HCT116 (cell line): ENCODE results near the gene C19orf85. TPM values are rescaled to one million over a fixed set of nuclear protein-coding genes. Genes with fewer than 3 reads are reported as not detected.

Source experiments
- ATAC-seq: fragments of 200-7000 bp; cut with Tn5 transposase; 2 replicates; pipeline ENCODE4 v1.9.1; 2020; ENCODE audit warnings: mild to moderate bottlenecking, moderate library complexity
- BruUV-seq: library from RNA; stranded (reverse); fragments of 400-500 nt; replicated peaks from 2 replicates; lab custom pipeline; 2021; lab: Mats Ljungman, UMichigan
- CTCF ChIA-PET: fragments of 300-600 bp; sonication (Branson Sonifier 250); formaldehyde crosslinking; loops from one replicate; lab custom pipeline; 2021; ENCODE audit warnings: antibody characterized with exemption; lab: Charles Lee
- POLR2A ChIA-PET: fragments of 300-600, 350-600 bp; sonication (Branson Sonifier 250); formaldehyde crosslinking; loops from one replicate; lab custom pipeline; 2021; ENCODE audit warnings: antibody characterized with exemption; lab: Charles Lee
- RAD21 ChIA-PET, 2 experiments: fragments of 300-600 bp; sonication (Branson Sonifier 250); formaldehyde crosslinking; loops; one replicate each; lab custom pipeline; 2023; ENCODE audit warnings: low total read pairs in 2 of 2; ENCODE audit not compliant: uncharacterized antibody in 2 of 2, unreplicated experiment in 2 of 2, low non-redundant PET in 1 of 2; lab: Charles Lee
- DNase-seq: peaks from one replicate; pipeline ENCODE4 v3.0.0-alpha.2; 2010; ENCODE audit warnings: low read depth, low spot score
- H2AFZ ChIP-seq: fragments of 200-600 bp; shearing (Covaris generic), sonication (generic); 2 replicates; pipeline ENCODE4 v1.6.1; 2017; ENCODE audit warnings: low read depth, mixed run types, mixed read lengths, antibody characterized with exemption, low read length; ENCODE audit not compliant: poor library complexity, severe bottlenecking
- H3K27ac ChIP-seq: 2 replicates; pipeline ENCODE4 v1.5.1; 2012; ENCODE audit warnings: low read depth, low read length
- H3K27me3 ChIP-seq: fragments of 200-600 bp; sonication (generic); 2 replicates; pipeline ENCODE4 v1.6.1; 2016; ENCODE audit warnings: mixed run types, low read length, mixed read lengths; ENCODE audit not compliant: insufficient read depth
- H3K36me3 ChIP-seq, 2 experiments: fragments of 200-500 bp in 1 of 2; fragments of 200-600 bp in 1 of 2; sonication (Bioruptor generic) in 1 of 2; sonication (generic) in 1 of 2; 2 replicates each; pipeline versions ENCODE4 v1.5.1 to v1.6.1; 2014 to 2016; ENCODE audit warnings: low read length in 2 of 2, inconsistent platforms in 1 of 2, mixed read lengths in 1 of 2, mixed run types in 1 of 2; ENCODE audit not compliant: insufficient read depth in 2 of 2, control insufficient read depth in 1 of 2
- H3K4me1 ChIP-seq, 2 experiments: fragments of 200-600 bp in 1 of 2; sonication (generic) in 1 of 2; 2 replicates each; pipeline versions ENCODE4 v1.5.1 to v1.6.1; 2012 to 2017; ENCODE audit warnings: low read length in 2 of 2, inconsistent platforms in 1 of 2, mild to moderate bottlenecking in 1 of 2, mixed read lengths in 1 of 2, mixed run types in 1 of 2, moderate library complexity in 1 of 2; ENCODE audit not compliant: insufficient read depth in 2 of 2, control insufficient read depth in 1 of 2
- H3K4me2 ChIP-seq: fragments of 200-600 bp; sonication (generic); 2 replicates; pipeline ENCODE4 v1.6.1; 2017; ENCODE audit warnings: mixed run types, low read length, mixed read lengths
- H3K4me3 ChIP-seq, 2 experiments: fragments of 200-600 bp in 1 of 2; sonication (generic) in 1 of 2; replicated peaks in 1 of 2; 2 replicates each; pipeline ENCODE4 v1.5.1; 2011 to 2016; ENCODE audit warnings: low read length in 2 of 2, control low read depth in 1 of 2, low read depth in 1 of 2, mild to moderate bottlenecking in 1 of 2, mixed read lengths in 1 of 2, mixed run types in 1 of 2
- H3K79me2 ChIP-seq: fragments of 200-600 bp; sonication (generic); 2 replicates; pipeline ENCODE4 v1.6.1; 2017; ENCODE audit warnings: mild to moderate bottlenecking, mixed run types, low read length, moderate library complexity, mixed read lengths; ENCODE audit not compliant: insufficient read depth
- H3K9ac ChIP-seq: fragments of 200-600 bp; sonication (generic); 2 replicates; pipeline ENCODE4 v1.6.1; 2016; ENCODE audit warnings: low read length, mixed read lengths
- H3K9me2 ChIP-seq: fragments of 200-600 bp; sonication (generic), shearing (Covaris generic); 2 replicates; pipeline ENCODE4 v1.6.1; 2017; ENCODE audit warnings: mixed run types, mild to moderate bottlenecking, moderate library complexity; ENCODE audit not compliant: insufficient read depth
- H3K9me3 ChIP-seq, 2 experiments: fragments of 200-500 bp in 1 of 2; fragments of 200-600 bp in 1 of 2; sonication (Bioruptor generic) in 1 of 2; sonication (generic) in 1 of 2; 2 replicates each; pipeline ENCODE4 v1.6.1; 2014 to 2017; ENCODE audit warnings: low read length in 2 of 2, mixed read lengths in 2 of 2, inconsistent platforms in 1 of 2, low read depth in 1 of 2, mild to moderate bottlenecking in 1 of 2, mixed run types in 1 of 2, moderate library complexity in 1 of 2; ENCODE audit not compliant: control insufficient read depth in 1 of 2, insufficient read depth in 1 of 2
- H4K20me1 ChIP-seq: fragments of 200-600 bp; sonication (generic), shearing (Covaris generic); 2 replicates; pipeline ENCODE4 v1.6.1; 2017; ENCODE audit warnings: mixed run types, mild to moderate bottlenecking, moderate library complexity; ENCODE audit not compliant: insufficient read depth
- CBX3 ChIP-seq: IDR thresholded peaks from 2 replicates; pipeline ENCODE4 v1.6.1; 2012; ENCODE audit warnings: low read depth
- EGR1 ChIP-seq: IDR thresholded peaks from 2 replicates; pipeline ENCODE4 v1.6.1; 2012; ENCODE audit warnings: low read depth
- ELF1 ChIP-seq: IDR thresholded peaks from 2 replicates; pipeline ENCODE4 v1.6.1; 2012; ENCODE audit warnings: low read depth, borderline replicate concordance
- EZH2 ChIP-seq: fragments of 200-600 bp; sonication (generic); IDR thresholded peaks from 2 replicates; pipeline ENCODE4 v1.6.1; 2017; ENCODE audit warnings: antibody characterized with exemption, mixed run types
- EZH2phosphoT487 ChIP-seq: fragments of 200-600 bp; IDR thresholded peaks from 2 replicates; pipeline ENCODE4 v1.6.1; 2018; ENCODE audit warnings: antibody characterized with exemption, borderline replicate concordance
- FOSL1 ChIP-seq: IDR thresholded peaks from 2 replicates; pipeline ENCODE4 v1.6.1; 2012; ENCODE audit warnings: low read depth
- JUND ChIP-seq: IDR thresholded peaks from 2 replicates; pipeline ENCODE4 v1.6.1; 2012
- POLR2A ChIP-seq: IDR thresholded peaks from 2 replicates; pipeline ENCODE4 v1.7.0; 2011; ENCODE audit warnings: borderline replicate concordance; ENCODE audit not compliant: insufficient read depth, insufficient read length; ENCODE audit errors: extremely low read depth
- POLR2AphosphoS5 ChIP-seq: IDR thresholded peaks from 2 replicates; pipeline ENCODE4 v1.6.1; 2011; ENCODE audit warnings: mild to moderate bottlenecking, low read depth, low read length, moderate library complexity
- SIN3A ChIP-seq: IDR thresholded peaks from 2 replicates; pipeline ENCODE4 v1.6.1; 2012; ENCODE audit warnings: low read depth
- SP1 ChIP-seq: IDR thresholded peaks from 2 replicates; pipeline ENCODE4 v1.6.1; 2012; ENCODE audit warnings: low read depth
- SRF ChIP-seq: IDR thresholded peaks from 2 replicates; pipeline ENCODE4 v1.6.1; 2012; ENCODE audit warnings: low read depth
- TCF7L2 ChIP-seq: IDR thresholded peaks from 2 replicates; pipeline ENCODE4 v1.7.0; 2011; ENCODE audit warnings: borderline replicate concordance, inconsistent platforms; ENCODE audit not compliant: insufficient read depth, insufficient read length; ENCODE audit errors: extremely low read depth
- YY1 ChIP-seq: IDR thresholded peaks from 2 replicates; pipeline ENCODE4 v1.6.1; 2011; ENCODE audit warnings: low read length, low read depth, moderate library complexity, mild to moderate bottlenecking; ENCODE audit not compliant: insufficient replicate concordance; ENCODE audit errors: extremely low read depth
- ZFX ChIP-seq: fragments of 450-650 bp; IDR thresholded peaks from 2 replicates; pipeline ENCODE4 v1.6.1; 2017
- ZNF274 ChIP-seq: fragments of 200-500 bp; sonication (Bioruptor generic); IDR thresholded peaks from 2 replicates; pipeline ENCODE4 v1.6.1; 2014; ENCODE audit warnings: mild to moderate bottlenecking, low read depth, low read length, inconsistent platforms
- intact Hi-C: fragments of 100-400 bp; cut with micrococcal nuclease; formaldehyde crosslinking; loops from 2 replicates; pipeline ENCODE4 v1.10.0; 2022
- total RNA-seq: library from RNA; stranded (reverse); gene quantifications from one replicate; pipeline ENCODE4 v1.2.1, GENCODE V29; 2021; ENCODE audit not compliant: unreplicated experiment
- TF ChIP-seq, protein P1 (sequence below): IDR thresholded peaks from 2 replicates; pipeline ENCODE4 v1.6.1; 2012; ENCODE audit warnings: low read depth
- TF ChIP-seq, protein P2 (sequence below): IDR thresholded peaks from 2 replicates; pipeline ENCODE4 v1.6.1; 2012
- TF ChIP-seq, protein P3 (sequence below): IDR thresholded peaks from 2 replicates; pipeline ENCODE4 v1.6.1; 2012

C19orf85 gene
- total RNA-seq, 1 experiment from 2014 or later = 0.34 TPM

DNA sequence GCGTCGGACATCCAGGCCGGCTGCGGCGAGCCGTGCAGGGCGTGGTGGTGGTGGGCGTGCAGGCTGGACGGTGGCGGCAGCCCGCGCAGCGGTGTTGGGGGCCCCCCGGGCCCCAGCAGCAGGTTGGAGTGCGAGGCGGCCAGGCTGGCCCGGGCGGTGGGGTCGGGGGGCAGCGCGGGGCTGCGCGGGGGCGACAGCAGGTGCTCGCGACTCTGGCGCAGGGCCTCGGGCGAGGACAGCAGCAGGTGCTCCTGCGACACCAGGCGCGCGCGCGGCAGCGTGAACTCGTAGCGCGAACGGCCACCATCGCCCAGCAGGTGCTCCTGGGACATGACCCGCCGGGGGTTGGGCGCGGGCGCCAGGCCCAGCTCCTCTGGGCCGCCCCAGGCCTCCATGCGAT is 31.3 kb downstream of the C19orf85 start:
- no peak overlapping the region for H3K4me2 ChIP-seq

More for the DNA sequence above, 31.3 kb downstream of the C19orf85 start:
- H3K27me3 ChIP-seq = no peaks in the 10 kb centered on the region
- ChIA-PET POLR2A (no interaction called here), RAD21 (no interaction called here), CTCF (no interaction called here)
- H3K9me3 ChIP-seq = no peaks in the 10 kb centered on the region
- BruUV-seq = no TSS peak
- H3K27ac ChIP-seq = no peak overlapping the region
- H3K79me2 ChIP-seq = no peaks in the 10 kb centered on the region
- no peaks in the 10 kb centered on the region for H3K9me2 ChIP-seq
- no peak overlapping the region for H3K9ac ChIP-seq
- no peaks in the 10 kb centered on the region for H3K36me3 ChIP-seq
- H4K20me1 ChIP-seq = no peaks in the 10 kb centered on the region
- no peak for TF ChIP-seq TCF7L2
- TF ChIP-seq SIN3A = no peak
- TF ChIP-seq POLR2AphosphoS5 = no peak
- no peak for TF ChIP-seq POLR2A
- no peak for TF ChIP-seq JUND
- TF ChIP-seq ELF1 = no peak
- no peak for TF ChIP-seq EGR1
- TF ChIP-seq SRF = no peak
- no peak for TF ChIP-seq SP1
- TF ChIP-seq, protein P1, sequence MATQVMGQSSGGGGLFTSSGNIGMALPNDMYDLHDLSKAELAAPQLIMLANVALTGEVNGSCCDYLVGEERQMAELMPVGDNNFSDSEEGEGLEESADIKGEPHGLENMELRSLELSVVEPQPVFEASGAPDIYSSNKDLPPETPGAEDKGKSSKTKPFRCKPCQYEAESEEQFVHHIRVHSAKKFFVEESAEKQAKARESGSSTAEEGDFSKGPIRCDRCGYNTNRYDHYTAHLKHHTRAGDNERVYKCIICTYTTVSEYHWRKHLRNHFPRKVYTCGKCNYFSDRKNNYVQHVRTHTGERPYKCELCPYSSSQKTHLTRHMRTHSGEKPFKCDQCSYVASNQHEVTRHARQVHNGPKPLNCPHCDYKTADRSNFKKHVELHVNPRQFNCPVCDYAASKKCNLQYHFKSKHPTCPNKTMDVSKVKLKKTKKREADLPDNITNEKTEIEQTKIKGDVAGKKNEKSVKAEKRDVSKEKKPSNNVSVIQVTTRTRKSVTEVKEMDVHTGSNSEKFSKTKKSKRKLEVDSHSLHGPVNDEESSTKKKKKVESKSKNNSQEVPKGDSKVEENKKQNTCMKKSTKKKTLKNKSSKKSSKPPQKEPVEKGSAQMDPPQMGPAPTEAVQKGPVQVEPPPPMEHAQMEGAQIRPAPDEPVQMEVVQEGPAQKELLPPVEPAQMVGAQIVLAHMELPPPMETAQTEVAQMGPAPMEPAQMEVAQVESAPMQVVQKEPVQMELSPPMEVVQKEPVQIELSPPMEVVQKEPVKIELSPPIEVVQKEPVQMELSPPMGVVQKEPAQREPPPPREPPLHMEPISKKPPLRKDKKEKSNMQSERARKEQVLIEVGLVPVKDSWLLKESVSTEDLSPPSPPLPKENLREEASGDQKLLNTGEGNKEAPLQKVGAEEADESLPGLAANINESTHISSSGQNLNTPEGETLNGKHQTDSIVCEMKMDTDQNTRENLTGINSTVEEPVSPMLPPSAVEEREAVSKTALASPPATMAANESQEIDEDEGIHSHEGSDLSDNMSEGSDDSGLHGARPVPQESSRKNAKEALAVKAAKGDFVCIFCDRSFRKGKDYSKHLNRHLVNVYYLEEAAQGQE = no peak
- TF ChIP-seq EZH2phosphoT487 = no peak
- no peak for TF ChIP-seq CBX3
- no peak for TF ChIP-seq FOSL1
- TF ChIP-seq ZFX = no peak
- no peak for TF ChIP-seq EZH2
- TF ChIP-seq ZNF274 = no peak
- TF ChIP-seq, protein P2, sequence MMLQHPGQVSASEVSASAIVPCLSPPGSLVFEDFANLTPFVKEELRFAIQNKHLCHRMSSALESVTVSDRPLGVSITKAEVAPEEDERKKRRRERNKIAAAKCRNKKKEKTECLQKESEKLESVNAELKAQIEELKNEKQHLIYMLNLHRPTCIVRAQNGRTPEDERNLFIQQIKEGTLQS = no peak
- no peak for TF ChIP-seq YY1
- TF ChIP-seq, protein P3, sequence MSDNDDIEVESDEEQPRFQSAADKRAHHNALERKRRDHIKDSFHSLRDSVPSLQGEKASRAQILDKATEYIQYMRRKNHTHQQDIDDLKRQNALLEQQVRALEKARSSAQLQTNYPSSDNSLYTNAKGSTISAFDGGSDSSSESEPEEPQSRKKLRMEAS = no peak
- intact Hi-C loops = no loop called here
- H2AFZ ChIP-seq = no peak overlapping the region
- no peak for ATAC-seq
- peaks cover 0 to 6% of the 10 kb centered on the region in 2 experiments; a peak in 1 of 4 replicates for H3K4me1 ChIP-seq
- no peak for DNase-seq
- no peak overlapping the region for H3K4me3 ChIP-seq
